ENCODE results near the gene TSPAN18.

Gene TSPAN18

DNA sequence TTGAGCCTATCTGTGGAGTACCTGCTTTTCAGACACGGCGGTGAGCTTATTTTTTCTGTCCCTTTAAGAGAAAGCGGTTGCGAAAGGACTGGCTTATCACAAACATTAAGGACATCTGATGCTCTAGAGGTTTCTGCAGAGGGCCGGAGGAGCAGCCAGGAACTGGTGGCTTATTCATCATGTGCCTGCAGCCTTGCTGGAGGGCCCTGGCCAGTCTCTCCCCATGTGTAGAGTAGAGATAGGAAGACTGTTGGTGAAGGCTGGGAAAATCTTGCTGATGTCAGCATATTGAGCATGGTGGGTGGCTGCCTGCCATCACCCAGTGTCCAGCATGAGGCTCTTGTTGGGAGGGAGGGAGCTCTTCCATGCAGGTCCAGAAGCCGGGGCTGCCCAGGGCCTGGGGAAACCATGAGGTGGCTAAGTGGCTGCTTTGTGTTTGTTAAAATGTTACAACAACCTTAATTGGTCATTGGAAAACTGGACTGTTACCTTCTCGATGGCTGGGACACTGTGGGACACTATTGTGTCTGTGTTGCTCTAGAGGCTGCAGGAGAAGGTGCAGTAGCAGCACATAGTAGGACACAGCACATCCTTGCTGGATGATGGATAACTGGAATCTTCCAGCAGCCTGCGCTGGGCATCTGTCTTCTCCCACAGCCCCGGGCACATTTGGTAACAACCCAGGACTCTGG lies 54.3 kb downstream of the TSPAN18 start:
- DNase-seq: peak; percentile 98

DNA sequence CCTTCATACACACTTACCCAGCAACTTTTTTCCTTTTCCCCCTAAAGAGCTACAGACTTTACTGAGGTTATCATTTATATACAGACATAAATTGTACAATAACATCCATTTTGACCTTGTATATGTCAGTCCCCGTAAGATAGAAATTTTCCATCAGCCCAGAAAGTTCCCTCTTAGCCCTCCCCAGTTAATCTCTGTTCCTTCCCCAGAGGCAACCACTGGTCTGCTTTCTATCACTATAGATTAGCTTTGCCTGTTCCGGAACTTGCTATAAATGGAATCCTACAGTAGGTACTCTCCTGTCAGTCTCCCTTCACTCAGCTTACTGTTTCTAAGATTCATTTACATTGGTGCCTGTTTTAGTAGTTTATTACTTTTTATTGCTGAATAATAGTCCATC lies 54.9 kb downstream of the TSPAN18 start:
- DNase-seq: peak; percentile 81

DNA sequence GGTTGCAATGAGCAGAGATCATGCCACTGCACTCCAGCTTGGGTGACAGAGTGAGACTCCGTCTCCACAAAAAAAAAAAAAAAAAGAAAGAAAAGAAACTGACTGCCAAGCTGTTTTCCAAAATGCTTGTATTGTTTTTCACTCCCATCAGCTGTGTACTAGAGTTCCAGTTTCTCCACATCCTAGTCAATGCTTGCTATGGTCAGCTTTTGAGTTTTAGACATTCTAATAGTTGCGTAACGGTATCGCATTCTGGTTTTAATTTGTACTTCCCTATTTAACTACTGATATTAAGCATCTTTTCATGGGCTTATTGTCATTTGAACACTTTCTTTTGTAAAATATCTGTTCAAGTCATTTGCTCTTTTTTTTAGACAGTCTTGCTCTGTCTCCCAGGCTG lies 55.7 kb downstream of the TSPAN18 start:
- DNase-seq: peak; percentile 16

DNA sequence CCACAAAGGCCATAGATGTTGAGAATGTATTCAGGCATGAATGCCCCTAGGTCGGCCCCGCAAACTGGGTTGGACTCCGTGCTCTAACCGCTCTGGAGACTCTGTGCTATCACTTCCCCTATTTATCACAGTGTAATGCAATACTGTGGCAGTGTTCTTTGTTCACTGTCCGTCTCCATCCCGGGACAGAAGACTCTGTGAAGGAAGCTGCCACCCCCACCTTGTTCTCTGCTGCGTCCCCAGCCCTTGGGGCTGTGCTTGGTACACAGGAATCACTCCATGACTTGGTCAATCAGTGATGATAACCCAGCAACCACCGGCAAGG lies 57.6 kb downstream of the TSPAN18 start:
- DNase-seq: peak; percentile 47

DNA sequence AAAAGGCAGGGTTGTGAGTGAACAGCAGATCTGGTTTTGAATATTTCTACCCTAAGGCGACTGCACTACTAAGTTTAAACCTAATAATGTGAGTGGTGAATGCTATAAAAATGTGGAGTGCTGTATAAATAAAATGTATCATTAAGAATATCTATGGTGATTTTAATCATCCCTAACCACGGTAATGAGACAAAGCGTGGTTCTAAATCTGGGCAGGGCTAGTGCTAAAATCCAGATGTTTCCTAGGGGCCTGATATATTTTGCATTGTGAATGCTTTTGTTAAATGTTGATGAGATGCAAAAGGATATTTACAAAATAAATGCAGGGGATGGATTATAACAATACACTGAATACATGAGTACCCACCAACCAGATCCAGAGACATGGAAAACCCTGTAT lies 58.1 kb downstream of the TSPAN18 start:
- no peak for DNase-seq

DNA sequence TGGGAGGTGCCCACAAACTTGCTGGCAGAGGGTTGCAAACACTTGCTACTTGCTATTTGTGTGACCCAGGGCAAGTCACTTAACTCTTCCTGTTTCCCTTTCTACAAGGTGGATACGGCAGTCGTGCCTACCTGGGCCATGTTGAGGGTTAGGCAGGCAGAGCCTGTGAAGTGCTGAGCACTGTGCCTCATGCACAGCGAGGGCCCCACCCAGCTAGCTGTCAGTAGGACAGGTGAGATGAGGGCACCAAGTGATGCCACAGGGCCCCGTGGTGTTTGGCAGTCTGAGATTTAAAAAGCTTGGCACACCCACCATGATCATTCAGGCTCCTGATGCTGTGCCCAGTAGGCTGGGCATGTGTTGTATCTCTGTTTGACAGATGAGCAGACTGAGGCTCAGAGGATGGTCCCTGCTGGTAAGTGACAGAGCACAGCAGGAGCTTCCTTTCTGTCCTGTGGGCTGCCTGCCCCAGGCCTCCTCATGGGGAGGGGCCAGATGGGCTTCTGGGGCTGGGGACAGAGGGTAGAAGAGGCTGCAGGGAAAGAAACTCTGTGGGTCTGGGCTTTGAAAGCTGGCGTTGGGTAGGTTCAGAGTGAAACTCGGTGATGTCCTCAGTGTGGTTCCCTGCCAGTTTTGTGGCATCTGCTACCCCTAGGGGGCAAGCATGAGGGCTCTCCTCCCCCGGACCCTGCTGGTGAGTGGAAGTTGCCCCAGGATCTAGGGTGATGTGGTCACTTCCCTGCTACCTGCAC lies 59.3 kb downstream of the TSPAN18 start:
- DNase-seq: peak; percentile 23

DNA sequence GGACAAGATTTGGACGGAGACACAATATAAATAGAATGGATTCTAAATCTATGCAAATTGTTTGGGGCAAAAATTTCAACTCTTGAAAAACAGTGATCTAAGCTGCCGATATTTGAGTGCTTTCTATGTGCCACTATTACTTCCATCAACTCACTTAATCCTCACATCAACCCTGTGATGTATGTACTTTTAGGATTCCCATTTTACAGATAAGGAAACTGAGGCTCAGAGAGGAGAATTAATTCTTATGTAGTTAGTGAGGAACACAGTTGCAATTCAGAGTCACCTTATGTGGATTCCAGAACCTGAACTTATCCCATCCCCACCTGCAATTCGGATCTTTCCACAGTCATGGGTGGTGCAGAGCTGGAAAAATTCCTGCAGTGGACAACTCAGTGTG lies 60.3 kb downstream of the TSPAN18 start:
- DNase-seq: no peak

DNA sequence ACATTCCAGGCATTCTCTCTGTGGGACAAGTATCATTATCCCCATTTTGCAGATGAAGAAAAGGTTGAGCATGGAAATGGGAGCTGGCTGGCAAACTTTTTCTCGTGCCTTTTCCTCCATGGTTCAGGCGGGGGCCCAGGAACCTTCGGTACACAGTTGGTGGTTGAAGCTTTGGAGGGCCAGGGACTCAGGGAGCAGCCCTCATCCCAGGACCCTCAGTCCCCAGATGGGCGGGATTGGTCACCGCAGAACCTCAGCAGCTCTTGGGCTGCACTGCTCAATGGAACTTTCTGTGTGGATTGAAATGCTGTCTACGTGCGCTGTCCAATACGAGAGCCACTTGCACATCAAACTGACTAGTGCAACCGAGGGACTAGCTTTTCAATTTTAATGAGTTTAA lies 61.2 kb downstream of the TSPAN18 start:
- DNase-seq: no peak

DNA sequence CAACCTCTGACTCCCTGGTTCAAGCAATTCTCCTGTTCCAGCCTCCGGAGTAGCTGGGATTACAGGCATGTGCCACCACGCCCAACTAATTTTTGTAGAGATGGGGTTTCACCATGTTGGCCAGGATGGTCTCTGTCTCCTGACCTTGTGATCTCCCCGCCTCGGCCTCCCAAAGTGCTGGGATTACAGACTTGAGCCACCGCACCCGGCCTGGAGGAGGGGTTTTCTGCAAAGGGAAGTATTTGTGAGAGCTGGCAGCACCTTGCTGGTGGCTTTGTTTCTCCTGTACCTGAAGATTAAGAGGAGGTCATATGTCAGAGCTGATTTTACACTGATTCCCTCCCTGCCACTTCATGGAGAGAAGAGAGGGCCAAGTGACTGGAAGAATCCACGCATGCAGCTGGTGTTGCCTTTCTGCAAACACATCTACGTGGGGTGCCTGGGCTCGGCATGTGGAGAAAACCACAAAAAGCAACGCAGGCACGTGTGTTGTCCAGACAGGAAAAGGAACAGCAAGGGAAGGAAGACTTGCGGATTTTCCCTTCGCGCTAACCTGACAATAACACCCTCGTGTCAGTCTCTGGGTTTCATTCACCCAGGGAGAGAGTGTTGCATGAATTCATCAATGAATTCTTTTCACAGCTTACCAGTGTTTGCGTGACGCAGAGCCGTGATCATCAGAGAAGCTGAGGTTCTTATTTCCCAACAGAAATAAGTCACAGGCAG lies 61.9 kb downstream of the TSPAN18 start:
- DNase-seq: no peak

DNA sequence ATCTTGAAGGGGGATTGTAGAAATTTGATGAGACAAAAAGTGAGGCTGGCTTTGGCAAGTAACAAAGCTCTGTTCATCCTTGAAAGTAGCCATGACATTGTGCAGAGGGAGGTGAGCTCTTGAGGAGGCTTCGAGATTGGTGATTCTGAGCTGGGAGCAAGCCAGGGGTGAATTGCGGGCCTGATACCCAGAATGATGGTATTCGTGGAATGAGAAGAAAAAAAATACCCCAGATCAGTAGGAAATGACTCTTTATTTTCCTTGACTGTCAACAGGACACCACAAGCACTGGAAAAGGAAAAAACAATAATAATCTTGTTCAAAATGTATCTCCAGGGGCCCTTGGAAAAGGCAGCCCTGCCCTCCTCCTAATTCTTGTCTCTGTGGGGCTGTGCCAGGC lies 62.7 kb downstream of the TSPAN18 start:
- DNase-seq: no peak

DNA sequence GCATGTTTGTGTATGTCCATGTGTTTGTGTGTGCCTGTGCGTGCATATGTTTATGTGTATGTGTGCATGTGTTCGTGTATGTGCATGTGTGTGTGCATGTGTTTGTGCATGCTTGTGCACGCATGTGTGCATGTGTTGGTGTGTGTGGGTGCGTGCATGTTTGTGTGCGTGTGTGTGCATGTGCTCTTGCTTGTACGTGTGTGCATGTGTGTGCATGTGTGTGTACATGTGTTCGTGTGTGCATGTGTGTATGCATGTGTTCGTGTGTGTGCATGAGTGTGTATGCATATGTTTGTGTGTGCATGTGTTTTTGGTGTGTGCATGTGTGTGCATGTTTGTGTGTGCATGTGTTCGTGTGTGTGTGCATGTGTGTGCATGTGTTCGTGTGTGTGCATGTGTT lies 63.4 kb downstream of the TSPAN18 start:
- DNase-seq: no peak

DNA sequence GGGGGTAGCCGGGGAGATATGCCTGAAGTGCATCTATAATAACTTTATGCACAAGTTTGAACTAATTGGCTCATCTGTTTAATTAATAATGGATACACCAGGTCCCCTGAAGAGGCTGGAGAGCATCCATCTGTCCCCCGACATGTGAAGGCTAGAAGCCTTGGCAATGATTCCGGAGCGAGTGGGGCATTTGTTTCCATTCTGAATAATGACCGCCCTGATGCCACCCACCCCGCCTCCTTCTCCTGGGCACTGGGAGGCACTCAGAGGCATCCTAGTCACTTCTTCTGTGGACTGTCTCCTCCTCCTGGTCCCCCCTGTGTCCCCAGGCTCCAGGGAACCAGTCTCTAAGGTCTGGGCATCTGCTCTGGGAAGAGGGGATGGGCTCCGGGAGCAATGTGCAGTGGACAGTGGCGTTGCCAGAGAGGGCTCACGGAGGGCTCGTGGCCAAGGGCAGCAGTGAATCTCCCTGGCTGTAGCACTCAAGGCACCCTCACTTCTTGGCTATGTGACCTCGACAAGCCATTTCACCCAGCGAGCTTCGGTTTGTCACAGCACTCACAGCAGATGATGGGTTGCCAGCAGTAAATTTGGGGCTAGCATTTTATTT lies 64.7 kb downstream of the TSPAN18 start:
- no peak for DNase-seq

DNA sequence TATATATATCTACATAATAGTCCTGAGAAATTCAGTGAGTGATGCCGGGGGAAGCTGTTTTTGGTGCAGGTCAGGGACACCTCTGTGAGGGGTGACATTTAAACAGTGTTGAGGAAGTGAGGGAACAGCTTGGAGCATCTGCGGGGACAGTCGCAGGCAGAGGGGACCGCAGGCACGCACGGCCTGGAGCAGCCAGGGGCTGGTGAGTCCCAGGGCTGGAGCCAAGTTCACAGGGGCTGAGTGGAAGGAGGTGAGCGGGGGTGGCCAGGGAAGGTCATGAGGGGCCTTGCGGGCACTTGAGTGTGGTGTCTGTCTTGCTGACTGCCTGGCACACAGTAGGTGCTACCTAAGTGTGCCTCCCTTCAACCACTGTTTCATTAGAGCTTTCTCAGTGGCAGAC lies 65.4 kb downstream of the TSPAN18 start:
- no peak for DNase-seq

DNA sequence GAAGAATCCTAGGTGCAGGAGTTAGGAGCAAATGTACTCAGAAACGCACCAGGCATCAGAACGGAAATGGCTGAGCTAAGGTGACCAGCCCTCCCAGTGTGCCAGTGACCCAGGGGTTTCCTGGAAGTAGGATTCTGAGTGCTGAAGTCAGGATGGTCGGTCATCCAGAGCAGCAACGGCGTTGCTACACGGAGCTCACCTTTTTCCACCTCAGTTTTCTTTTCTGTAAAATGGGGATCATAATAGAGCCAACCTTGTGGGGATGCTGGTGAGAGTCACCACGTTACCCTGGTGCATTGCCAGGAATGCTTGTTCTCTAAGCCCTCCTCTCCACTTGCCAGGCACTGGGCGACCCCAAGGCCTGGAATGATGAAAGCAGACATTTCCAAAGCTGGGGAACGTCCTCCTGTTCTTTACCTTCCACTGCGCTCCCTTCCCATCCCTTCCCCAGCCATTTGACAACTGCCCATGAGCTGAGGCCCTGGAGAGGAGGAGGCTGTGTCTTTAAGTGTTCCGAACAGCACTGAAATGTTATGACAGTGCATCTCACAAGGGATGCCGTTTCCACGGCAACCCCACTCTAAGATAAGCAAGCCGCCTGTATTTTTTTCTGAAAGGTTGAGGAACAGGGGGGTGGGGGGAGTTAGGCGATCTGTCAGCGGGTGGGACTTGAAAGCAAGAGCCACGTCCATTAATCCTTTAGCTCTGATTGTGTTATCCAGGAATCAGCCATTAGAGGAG lies 66.8 kb downstream of the TSPAN18 start:
- peak; percentile 19 for DNase-seq

DNA sequence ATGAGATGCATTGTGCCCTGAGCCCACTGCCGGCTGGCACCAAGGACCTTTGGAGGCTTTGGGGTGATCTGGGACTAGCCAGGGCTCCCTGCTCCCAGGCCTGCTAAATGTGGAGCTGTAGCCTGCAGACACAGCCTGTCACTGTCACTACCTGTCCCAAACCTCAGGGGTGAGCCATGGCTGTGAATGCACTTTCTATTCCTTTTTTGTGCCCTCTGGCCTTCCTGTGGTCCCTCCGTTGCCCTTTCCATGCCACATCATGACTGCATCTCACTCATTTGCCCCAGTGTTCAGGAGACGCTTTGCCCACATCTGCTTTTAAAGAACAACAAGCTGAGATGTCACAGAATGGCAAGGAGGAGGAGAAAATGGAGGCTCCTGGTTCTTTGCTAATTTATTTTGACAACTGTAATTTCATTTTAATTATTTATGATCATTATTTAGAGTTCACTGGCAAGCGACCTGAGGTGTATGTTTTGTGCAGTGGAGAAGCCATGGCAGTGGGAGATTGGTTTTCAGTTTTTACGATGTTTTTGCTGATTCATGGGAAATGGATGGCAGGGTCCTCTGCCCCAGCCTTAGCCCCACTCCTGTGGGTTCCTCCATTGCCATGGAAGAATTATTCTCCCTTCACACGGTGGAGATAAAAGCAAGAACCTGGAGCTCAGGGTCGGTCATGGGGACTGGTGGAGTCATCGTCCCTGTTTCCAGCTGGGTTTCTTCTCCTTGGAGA lies 69.2 kb downstream of the TSPAN18 start:
- DNase-seq: no peak

DNA sequence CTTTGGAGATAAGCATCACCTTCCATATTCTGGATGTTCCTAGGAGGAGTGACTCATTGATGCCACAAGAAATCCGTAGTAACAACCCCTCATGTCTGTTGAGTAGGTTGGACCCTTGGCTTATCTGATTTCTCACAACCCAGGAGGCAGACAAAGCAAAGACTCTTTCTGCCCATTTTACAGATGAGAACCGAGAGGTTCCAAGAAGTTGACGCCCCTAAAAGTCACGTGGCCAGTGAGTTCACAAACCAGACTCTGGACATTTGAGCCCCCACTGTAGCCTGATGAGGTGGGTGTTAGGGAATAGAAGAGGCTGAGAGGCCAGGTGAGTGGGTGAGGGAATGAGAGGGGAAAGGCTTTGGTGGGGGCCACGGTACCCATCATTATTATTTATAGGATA lies 70.3 kb downstream of the TSPAN18 start:
- no peak for DNase-seq

DNA sequence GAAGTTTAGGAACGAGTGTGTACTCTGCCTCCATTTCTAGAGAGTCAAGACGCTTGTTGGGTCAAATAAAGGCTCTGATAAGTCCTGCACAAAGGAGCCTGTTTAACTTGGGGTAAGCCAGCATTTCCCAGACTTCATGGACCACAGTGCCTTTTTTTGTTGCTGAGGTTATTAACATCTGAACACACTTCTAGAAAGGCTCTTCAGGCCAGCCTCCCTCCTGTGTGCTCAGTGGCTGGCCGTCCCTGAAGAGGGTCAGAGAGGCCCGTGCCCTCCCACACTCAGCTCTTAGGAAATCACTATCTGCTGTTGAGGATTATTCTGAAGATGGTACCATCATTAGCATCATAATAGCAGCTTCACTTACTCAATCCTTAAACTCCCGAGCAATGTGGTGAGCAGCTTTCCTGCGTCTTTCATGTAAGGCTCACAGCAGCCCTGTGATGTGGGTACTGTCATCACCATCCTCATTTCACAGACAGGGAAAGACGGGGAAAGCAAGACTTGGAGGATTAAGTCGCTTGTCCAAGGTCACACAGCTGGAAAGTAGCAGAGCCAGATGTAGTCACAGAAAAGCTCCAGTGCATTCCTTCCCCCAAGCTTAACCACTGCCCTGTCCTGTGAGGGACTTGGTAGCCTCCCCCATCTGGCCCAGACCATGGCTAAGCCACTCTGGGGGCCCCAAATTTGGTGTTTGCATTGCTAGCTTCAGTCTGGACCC lies 71.3 kb downstream of the TSPAN18 start:
- no peak for DNase-seq

DNA sequence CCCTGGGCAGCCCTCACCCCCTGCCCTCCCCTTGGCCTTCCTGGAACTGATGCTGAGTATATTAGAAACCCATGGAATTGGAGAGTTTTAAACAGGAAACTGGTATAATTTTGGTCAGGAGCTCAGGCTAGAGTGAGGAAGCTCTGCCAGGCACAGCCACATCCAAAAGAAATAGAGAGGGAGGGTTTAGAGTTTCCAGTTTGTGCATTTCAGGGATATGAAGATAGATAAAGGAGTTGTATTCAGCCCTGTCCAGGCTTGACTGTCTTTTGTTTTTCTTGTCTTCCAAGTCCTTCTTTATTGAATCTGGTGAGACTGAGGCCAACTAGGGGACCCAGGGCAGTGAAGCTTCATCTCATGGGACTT lies 71.8 kb downstream of the TSPAN18 start:
- no peak for DNase-seq

DNA sequence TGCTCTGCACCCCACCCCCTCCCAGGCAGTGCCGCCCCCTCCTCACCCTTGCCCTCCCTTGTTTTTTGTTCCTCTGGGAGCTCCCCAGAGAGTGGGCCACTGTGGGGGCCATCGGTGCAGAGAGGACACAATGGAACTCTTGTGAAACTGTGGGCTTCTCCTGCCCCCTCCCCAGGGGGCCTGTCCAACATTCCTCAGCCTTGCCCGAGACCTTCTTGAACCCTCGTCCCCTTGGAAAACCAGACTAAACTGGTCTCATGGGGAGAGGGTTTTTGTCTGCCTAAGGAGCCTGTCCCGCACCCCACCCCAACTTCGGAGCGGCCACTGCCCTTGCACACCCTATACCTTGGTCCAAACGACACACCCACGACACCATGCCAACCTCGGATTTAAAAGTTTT lies 72.2 kb downstream of the TSPAN18 start:
- DNase-seq: no peak

DNA sequence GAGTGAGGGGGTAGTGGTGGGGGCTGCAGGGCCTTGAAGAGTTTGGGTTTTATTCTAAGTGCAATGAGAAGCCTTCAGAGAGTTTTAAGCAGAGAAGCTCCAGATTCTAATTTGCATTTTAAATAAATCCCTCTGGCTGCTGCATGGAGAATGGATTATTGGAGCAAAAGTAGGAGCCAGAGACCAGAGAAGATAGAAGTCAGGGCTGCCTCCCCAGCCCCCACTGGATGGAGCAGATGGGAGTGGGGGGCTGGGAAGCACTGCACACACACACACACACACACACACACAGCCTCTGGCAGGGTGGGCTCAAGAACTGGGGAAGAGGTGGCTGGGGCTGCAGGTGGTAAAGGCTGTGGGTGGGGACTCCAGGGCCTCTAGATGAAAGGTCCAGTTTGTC lies 75.6 kb downstream of the TSPAN18 start:
- no peak for DNase-seq

DNA sequence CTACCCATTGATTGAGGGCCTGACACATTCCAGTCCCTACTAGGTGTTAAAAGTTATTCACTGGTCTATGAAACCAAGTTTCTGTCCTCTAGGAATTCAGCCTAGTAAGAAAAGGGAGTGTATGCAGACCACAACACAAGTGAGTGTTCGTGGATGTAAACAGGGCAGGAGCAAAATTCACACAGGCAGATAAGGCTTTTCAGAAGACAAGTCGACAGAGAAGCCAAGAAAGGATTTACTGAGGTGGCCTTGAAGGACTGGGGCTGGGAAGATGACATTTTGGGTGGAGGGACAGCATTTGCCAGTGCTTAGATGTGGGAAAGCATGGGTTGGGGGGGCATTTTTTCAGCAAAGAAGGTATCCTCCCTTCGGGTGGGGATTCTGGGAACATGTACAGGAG lies 76.2 kb downstream of the TSPAN18 start:
- no peak for DNase-seq
